Small intestine (tissue), 7 donors: ENCODE data around the gene FOXD3. TPM values are rescaled to one million over a fixed set of nuclear protein-coding genes. Genes with fewer than 3 reads are reported as not detected.

ENCODE experiments used
- DNase-seq, 2 donors: peaks; one replicate each; pipeline versions ENCODE4 v3.0.0 to v3.0.0-alpha.2; 2013
- FAIRE-seq: peaks from 2 replicates; lab custom pipeline; 2012; peaks lifted over from hg19 to GRCh38; lab: Jason Lieb, UNC
- H3K27ac ChIP-seq, 3 donors: one replicate each; pipeline ENCODE4 v1.5.1; 2013; ENCODE audit warnings: low read length in 2 of 3, mild to moderate bottlenecking in 2 of 3, control low read depth in 1 of 3, inconsistent platforms in 1 of 3, low read depth in 1 of 3, moderate library complexity in 1 of 3
- H3K27me3 ChIP-seq, 3 donors: one replicate each; pipeline ENCODE4 v1.6.1; 2013; ENCODE audit warnings: low read length in 3 of 3, inconsistent platforms in 1 of 3; ENCODE audit not compliant: control insufficient read depth in 3 of 3, insufficient read depth in 3 of 3
- H3K36me3 ChIP-seq, 3 donors: one replicate each; pipeline ENCODE4 v1.6.1; 2013; ENCODE audit warnings: low read length in 3 of 3, inconsistent platforms in 1 of 3, low read depth in 1 of 3, mild to moderate bottlenecking in 1 of 3, moderate library complexity in 1 of 3; ENCODE audit not compliant: control insufficient read depth in 3 of 3, insufficient read depth in 2 of 3
- H3K4me1 ChIP-seq, 3 donors: one replicate each; pipeline ENCODE4 v1.6.1; 2013; ENCODE audit warnings: low read length in 2 of 3, inconsistent platforms in 1 of 3, low read depth in 1 of 3, mild to moderate bottlenecking in 1 of 3, moderate library complexity in 1 of 3; ENCODE audit not compliant: control insufficient read depth in 3 of 3, insufficient read depth in 2 of 3
- H3K4me3 ChIP-seq, 3 donors: one replicate each; pipeline ENCODE4 v1.5.1; 2013; ENCODE audit warnings: low read length in 3 of 3, control low read depth in 1 of 3, inconsistent platforms in 1 of 3, low read depth in 1 of 3, mild to moderate bottlenecking in 1 of 3, moderate library complexity in 1 of 3
- H3K9me3 ChIP-seq, 2 donors: one replicate each; pipeline ENCODE4 v1.6.1; 2013; ENCODE audit warnings: low read depth in 1 of 2, low read length in 1 of 2; ENCODE audit not compliant: control insufficient read depth in 2 of 2, insufficient read depth in 1 of 2
- WGBS, 3 donors: extraction: QIAGEN DNeasy Blood & Tissue Kit; methylation state at CpG; one replicate each; pipeline ENCODE4 v1.1.7; 2013; 5-methylcytosine and 5-hydroxymethylcytosine counted together
- polyA plus RNA-seq, 4 donors: library from polyadenylated mRNA; stranded (reverse) in 3 of 4; unstranded in 1 of 4; fragments of 200-250 nt in 3 of 4; fragments of 120-200 nt in 1 of 4; gene quantifications; one replicate each; pipeline versions ENCODE4 v1.2.1 to v1.2.3, GENCODE V29; 2013
- donor health status: healthy with polysubstance abuse.
- donor health status: control.
- donor health status: control.
- donor health status: Bipolar disorder and iron deficiency.
- donor health status: healthy.

FOXD3 gene
- polyA plus RNA-seq, 4 donors = 0.37 to 0.54 TPM; not detected in 2

- Histone ChIP-seq H3K36me3 (no peaks in the 10 kb centered on the region), H3K4me3 (no peak overlapping the region), H3K4me1 (peaks cover 0 to 6% (median 2%) of the 10 kb centered on the region in 3 donors), H3K27me3 (peaks cover 13 to 88% (median 55%) of the 10 kb centered on the region in 3 donors), H3K9me3 (peaks cover 0 to 11% of the 10 kb centered on the region in 2 donors), H3K27ac (no peak overlapping the region)
- FAIRE-seq = no peak
- WGBS, 3 donors = 19 to 34% (median 25%) methylated on average over 28 of the region's 28 CpGs
- no peak for DNase-seq
Observed at GRCh38 chr1:63318201-63318979, 4.0 kb upstream of the FOXD3 start.

GRCh38 chr1:63319046-63320021 lies 3.0 kb upstream of the FOXD3 start:
- Histone ChIP-seq H3K4me1 (peaks cover 0 to 6% (median 2%) of the 10 kb centered on the region in 3 donors), H3K4me3 (no peak overlapping the region), H3K27me3 (peaks cover 17 to 91% (median 60%) of the 10 kb centered on the region in 3 donors), H3K27ac (no peak overlapping the region), H3K36me3 (no peaks in the 10 kb centered on the region), H3K9me3 (peaks cover 0 to 11% of the 10 kb centered on the region in 2 donors)
- 6 to 10% (median 7%) methylated on average over 59 to 60 of the region's 60 CpGs for WGBS, 3 donors
- DNase-seq (peak in 1 of 2 donors; percentile 42), FAIRE-seq (no peak)

DNA sequence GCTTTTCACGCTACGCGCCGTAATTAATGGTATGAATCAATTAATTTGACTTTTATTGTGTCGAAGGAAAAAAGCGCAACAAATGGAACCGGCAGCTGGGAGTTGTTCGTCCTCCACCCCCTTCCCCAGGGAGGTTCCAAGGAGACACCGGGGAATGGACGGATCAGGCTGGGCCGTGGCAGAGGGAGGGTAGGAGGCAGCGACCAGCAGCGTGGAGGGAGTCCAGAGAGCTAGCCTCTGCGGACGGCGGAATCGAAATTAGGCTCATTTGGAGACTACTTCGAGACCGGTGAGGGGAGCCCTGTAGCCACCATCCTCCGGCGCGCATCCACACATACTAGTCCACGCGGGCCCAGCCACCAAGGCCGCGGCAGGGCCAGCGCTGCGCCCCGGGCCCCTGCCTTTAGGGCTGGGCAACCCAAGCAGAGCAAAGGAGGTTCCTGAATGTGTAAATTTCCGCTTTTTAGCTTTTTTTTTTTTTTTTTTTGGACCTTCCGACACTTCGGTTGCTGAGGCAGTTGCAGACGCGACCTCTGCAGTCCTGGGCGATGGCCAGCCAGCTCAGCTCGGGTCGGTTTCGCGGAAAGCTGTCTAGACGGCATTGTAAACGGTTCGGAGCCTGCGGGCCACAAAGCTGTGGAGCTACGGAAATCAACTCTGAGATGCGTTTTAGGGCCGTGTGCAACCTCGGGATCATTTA lies 2.2 kb upstream of the FOXD3 start:
- H3K9me3 ChIP-seq = peaks cover 0 to 11% of the 10 kb centered on the region in 2 donors
- 7 to 10% (median 7%) methylated on average over 47 of the region's 47 CpGs for WGBS, 3 donors
- FAIRE-seq (no peak), DNase-seq (peak in 1 of 2 donors; percentile 43)
- H3K27ac ChIP-seq = no peak overlapping the region
- H3K4me1 ChIP-seq = peaks cover 0 to 10% (median 2%) of the 10 kb centered on the region in 3 donors
- no peaks in the 10 kb centered on the region for H3K36me3 ChIP-seq
- peaks cover 18 to 89% (median 61%) of the 10 kb centered on the region in 3 donors for H3K27me3 ChIP-seq
- no peak overlapping the region for H3K4me3 ChIP-seq

- peak in 1 of 2 donors; percentile 32 for DNase-seq
Observed at GRCh38 chr1:63321066-63321784, 1.1 kb upstream of the FOXD3 start.

DNA sequence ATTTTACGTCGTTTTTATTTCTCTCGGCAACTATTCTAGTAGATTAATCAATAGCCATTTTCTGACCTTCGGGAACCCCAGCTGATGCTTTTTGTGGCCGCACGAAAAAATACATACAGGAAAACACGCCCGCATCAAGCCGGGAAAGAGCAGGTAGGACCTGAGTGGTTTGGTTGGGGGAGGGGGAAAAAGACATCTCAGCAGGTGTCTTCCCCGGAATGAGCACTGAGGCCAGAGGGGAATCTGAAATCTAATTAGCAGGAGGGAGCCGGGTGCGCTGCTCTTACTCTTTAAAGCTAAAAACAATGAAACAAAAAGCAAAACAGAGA lies 618 bp upstream of the FOXD3 start:
- 3 to 6% (median 5%) methylated on average over 12 of the region's 12 CpGs for WGBS, 3 donors
- H3K4me1 ChIP-seq = peaks cover 0 to 10% (median 2%) of the 10 kb centered on the region in 3 donors
- H3K27ac ChIP-seq = no peak overlapping the region
- peaks cover 11 to 87% (median 63%) of the 10 kb centered on the region in 3 donors for H3K27me3 ChIP-seq
- peak overlapping the region; percentile 32 to 60 (median 38) for H3K4me3 ChIP-seq
- peak in 1 of 2 donors; percentile 29 for DNase-seq
- peaks cover 0 to 11% of the 10 kb centered on the region in 2 donors for H3K9me3 ChIP-seq
- FAIRE-seq = no peak
- H3K36me3 ChIP-seq = no peaks in the 10 kb centered on the region

More at GRCh38 chr1:63321066-63321784, 1.1 kb upstream of the FOXD3 start:
- Histone ChIP-seq H3K27me3 (peaks cover 14 to 87% (median 63%) of the 10 kb centered on the region in 3 donors), H3K4me3 (no peak overlapping the region), H3K4me1 (peaks cover 0 to 10% (median 2%) of the 10 kb centered on the region in 3 donors), H3K27ac (no peak overlapping the region), H3K36me3 (no peaks in the 10 kb centered on the region), H3K9me3 (peaks cover 0 to 11% of the 10 kb centered on the region in 2 donors)
- 10 to 15% (median 11%) methylated on average over 38 to 39 of the region's 39 CpGs for WGBS, 3 donors
- no peak for FAIRE-seq

DNA sequence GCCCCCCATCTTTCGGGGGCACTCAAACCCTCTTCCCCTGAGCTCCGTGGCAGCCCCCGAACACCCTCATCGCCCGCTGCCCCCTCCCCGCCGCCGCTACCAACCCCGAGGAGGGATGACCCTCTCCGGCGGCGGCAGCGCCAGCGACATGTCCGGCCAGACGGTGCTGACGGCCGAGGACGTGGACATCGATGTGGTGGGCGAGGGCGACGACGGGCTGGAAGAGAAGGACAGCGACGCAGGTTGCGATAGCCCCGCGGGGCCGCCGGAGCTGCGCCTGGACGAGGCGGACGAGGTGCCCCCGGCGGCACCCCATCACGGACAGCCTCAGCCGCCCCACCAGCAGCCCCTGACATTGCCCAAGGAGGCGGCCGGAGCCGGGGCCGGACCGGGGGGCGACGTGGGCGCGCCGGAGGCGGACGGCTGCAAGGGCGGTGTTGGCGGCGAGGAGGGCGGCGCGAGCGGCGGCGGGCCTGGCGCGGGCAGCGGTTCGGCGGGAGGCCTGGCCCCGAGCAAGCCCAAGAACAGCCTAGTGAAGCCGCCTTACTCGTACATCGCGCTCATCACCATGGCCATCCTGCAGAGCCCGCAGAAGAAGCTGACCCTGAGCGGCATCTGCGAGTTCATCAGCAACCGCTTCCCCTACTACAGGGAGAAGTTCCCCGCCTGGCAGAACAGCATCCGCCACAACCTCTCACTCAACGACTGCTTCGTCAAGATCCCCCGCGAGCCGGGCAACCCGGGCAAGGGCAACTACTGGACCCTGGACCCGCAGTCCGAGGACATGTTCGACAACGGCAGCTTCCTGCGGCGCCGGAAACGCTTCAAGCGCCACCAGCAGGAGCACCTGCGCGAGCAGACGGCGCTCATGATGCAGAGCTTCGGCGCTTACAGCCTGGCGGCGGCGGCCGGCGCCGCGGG lies 837 bp downstream of the FOXD3 start:
- H3K4me3 ChIP-seq = peak overlapping the region in 2 of 3 donors; percentile 15 to 60
- peaks cover 0 to 9% of the 10 kb centered on the region in 2 donors for H3K9me3 ChIP-seq
- H3K27me3 ChIP-seq = peaks cover 11 to 87% (median 70%) of the 10 kb centered on the region in 3 donors
- peak; percentile 57 to 75 for DNase-seq
- peaks cover 2 to 10% (median 2%) of the 10 kb centered on the region in 3 donors for H3K4me1 ChIP-seq
- H3K27ac ChIP-seq = no peak overlapping the region
- FAIRE-seq = no peak
- 1 to 3% (median 3%) methylated on average over 70 to 104 of the region's 104 CpGs for WGBS, 3 donors
- no peaks in the 10 kb centered on the region for H3K36me3 ChIP-seq
